Liver (tissue), 3 donors: ENCODE results near the gene PCDHGB5.

ENCODE experiments used
- EGR1 ChIP-seq, 2 donors: IDR thresholded peaks; 2 replicates each; pipeline ENCODE4 v1.6.1; 2016 to 2018; ENCODE audit warnings: antibody characterized with exemption in 2 of 2, low read depth in 2 of 2
- GABPA ChIP-seq, 2 donors: IDR thresholded peaks in 1 of 2; conservative IDR thresholded peaks in 1 of 2; 2 replicates each; pipeline ENCODE4 v1.6.1; 2016; ENCODE audit warnings: antibody characterized with exemption in 2 of 2, mild to moderate bottlenecking in 1 of 2, moderate library complexity in 1 of 2
- JUND ChIP-seq, 2 donors: IDR thresholded peaks; 2 replicates each; pipeline ENCODE4 v1.6.1; 2016; ENCODE audit warnings: antibody characterized with exemption in 2 of 2
- NR2F2 ChIP-seq: IDR thresholded peaks from 2 replicates; pipeline ENCODE4 v1.6.1; 2016; ENCODE audit warnings: antibody characterized with exemption
- RAD21 ChIP-seq, 2 donors: IDR thresholded peaks; 2 replicates each; pipeline ENCODE4 v1.6.1; 2016; ENCODE audit warnings: antibody characterized with exemption in 2 of 2, mild to moderate bottlenecking in 2 of 2
- SP1 ChIP-seq: IDR thresholded peaks from 2 replicates; pipeline ENCODE4 v1.6.1; 2018; ENCODE audit warnings: antibody characterized with exemption, mild to moderate bottlenecking
- TAF1 ChIP-seq: conservative IDR thresholded peaks from 2 replicates; pipeline ENCODE4 v1.6.1; 2016; ENCODE audit warnings: antibody characterized with exemption, mild to moderate bottlenecking
- YY1 ChIP-seq: IDR thresholded peaks from 2 replicates; pipeline ENCODE4 v1.6.1; 2016; ENCODE audit warnings: antibody characterized with exemption, mild to moderate bottlenecking
- ZBTB33 ChIP-seq: IDR thresholded peaks from 2 replicates; pipeline ENCODE4 v1.6.1; 2016; ENCODE audit warnings: antibody characterized with exemption
- TF ChIP-seq, protein P1 (sequence below): IDR thresholded peaks from 2 replicates; pipeline ENCODE4 v1.6.1; 2016; ENCODE audit warnings: antibody characterized with exemption
- TF ChIP-seq, protein P2 (sequence below): fragments of 150-350 bp; IDR thresholded peaks from 2 replicates; pipeline ENCODE4 v1.5.1; 2017; ENCODE audit warnings: improper control_type of control experiment, low read depth, low read length; ENCODE audit not compliant: missing input control
- TF ChIP-seq, protein P3 (sequence below): IDR thresholded peaks from 2 replicates; pipeline ENCODE4 v1.6.1; 2016; ENCODE audit warnings: antibody characterized with exemption, mild to moderate bottlenecking
- TF ChIP-seq, protein P4 (sequence below): IDR thresholded peaks from 2 replicates; pipeline ENCODE4 v1.6.1; 2016; ENCODE audit warnings: antibody characterized with exemption
- donor health status: healthy.
- donor health status: healthy.

DNA sequence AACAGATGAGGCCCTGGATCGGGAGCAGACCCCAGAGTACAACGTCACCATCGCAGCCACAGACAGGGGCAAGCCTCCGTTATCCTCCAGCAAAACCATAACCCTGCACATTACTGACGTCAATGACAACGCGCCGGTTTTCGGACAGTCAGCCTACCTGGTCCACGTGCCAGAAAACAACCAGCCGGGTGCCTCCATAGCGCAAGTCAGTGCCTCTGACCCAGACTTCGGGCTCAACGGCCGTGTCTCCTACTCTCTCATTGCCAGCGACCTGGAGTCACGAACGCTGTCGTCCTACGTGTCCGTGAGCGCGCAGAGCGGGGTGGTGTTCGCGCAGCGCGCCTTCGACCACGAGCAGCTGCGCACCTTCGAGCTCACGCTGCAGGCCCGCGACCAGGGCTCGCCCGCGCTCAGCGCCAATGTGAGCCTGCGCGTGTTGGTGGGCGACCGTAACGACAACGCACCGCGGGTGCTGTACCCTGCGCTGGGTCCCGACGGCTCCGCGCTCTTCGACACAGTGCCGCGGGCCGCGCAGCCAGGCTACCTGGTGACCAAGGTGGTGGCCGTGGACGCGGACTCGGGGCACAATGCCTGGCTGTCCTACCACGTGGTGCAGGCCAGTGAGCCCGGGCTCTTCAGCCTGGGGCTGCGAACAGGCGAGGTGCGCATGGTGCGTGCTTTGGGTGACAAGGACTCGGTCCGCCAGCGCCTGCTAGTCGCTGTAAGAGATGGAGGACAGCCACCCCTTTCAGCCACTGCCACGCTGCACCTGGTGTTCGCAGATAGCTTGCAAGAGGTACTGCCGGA, 21.5 kb downstream of the PCDHGB5 start:
- TF ChIP-seq SP1 (no peak), NR2F2 (no peak), ZBTB33 (no peak), JUND (IDR thresholded peaks at IDR 0.05) (no peak), TAF1 (no peak), YY1 (no peak), EGR1 (IDR thresholded peaks at IDR 0.05; ENCODE audit: low read depth in 2 of 2) (no peak), GABPA (IDR thresholded peaks at IDR 0.05 in 1 of 2, conservative IDR thresholded peaks at IDR 0.05 in 1 of 2) (no peak), RAD21 (IDR thresholded peaks at IDR 0.05) (no peak)
- TF ChIP-seq, protein P1, sequence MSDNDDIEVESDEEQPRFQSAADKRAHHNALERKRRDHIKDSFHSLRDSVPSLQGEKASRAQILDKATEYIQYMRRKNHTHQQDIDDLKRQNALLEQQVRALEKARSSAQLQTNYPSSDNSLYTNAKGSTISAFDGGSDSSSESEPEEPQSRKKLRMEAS: no peak
- TF ChIP-seq, protein P2, sequence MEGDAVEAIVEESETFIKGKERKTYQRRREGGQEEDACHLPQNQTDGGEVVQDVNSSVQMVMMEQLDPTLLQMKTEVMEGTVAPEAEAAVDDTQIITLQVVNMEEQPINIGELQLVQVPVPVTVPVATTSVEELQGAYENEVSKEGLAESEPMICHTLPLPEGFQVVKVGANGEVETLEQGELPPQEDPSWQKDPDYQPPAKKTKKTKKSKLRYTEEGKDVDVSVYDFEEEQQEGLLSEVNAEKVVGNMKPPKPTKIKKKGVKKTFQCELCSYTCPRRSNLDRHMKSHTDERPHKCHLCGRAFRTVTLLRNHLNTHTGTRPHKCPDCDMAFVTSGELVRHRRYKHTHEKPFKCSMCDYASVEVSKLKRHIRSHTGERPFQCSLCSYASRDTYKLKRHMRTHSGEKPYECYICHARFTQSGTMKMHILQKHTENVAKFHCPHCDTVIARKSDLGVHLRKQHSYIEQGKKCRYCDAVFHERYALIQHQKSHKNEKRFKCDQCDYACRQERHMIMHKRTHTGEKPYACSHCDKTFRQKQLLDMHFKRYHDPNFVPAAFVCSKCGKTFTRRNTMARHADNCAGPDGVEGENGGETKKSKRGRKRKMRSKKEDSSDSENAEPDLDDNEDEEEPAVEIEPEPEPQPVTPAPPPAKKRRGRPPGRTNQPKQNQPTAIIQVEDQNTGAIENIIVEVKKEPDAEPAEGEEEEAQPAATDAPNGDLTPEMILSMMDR: no peak
- TF ChIP-seq, protein P3, sequence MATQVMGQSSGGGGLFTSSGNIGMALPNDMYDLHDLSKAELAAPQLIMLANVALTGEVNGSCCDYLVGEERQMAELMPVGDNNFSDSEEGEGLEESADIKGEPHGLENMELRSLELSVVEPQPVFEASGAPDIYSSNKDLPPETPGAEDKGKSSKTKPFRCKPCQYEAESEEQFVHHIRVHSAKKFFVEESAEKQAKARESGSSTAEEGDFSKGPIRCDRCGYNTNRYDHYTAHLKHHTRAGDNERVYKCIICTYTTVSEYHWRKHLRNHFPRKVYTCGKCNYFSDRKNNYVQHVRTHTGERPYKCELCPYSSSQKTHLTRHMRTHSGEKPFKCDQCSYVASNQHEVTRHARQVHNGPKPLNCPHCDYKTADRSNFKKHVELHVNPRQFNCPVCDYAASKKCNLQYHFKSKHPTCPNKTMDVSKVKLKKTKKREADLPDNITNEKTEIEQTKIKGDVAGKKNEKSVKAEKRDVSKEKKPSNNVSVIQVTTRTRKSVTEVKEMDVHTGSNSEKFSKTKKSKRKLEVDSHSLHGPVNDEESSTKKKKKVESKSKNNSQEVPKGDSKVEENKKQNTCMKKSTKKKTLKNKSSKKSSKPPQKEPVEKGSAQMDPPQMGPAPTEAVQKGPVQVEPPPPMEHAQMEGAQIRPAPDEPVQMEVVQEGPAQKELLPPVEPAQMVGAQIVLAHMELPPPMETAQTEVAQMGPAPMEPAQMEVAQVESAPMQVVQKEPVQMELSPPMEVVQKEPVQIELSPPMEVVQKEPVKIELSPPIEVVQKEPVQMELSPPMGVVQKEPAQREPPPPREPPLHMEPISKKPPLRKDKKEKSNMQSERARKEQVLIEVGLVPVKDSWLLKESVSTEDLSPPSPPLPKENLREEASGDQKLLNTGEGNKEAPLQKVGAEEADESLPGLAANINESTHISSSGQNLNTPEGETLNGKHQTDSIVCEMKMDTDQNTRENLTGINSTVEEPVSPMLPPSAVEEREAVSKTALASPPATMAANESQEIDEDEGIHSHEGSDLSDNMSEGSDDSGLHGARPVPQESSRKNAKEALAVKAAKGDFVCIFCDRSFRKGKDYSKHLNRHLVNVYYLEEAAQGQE: no peak
- TF ChIP-seq, protein P4, sequence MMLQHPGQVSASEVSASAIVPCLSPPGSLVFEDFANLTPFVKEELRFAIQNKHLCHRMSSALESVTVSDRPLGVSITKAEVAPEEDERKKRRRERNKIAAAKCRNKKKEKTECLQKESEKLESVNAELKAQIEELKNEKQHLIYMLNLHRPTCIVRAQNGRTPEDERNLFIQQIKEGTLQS: no peak
